Smooth muscle cell (in vitro differentiated cells): ENCODE results near the gene PRKG1. TPM values are rescaled to one million over a fixed set of nuclear protein-coding genes. Genes with fewer than 3 reads are reported as not detected.

ENCODE experiments used
- DNase-seq: peaks from one replicate; lab custom pipeline; 2025; ENCODE audit not compliant: unreplicated experiment; lab: John Stamatoyannopoulos, UW
- H2AFZ ChIP-seq: fragments of 200-600 bp; sonication (generic); 2 replicates; pipeline ENCODE4 v1.6.0; 2016; ENCODE audit warnings: antibody characterized with exemption, low read depth, mild to moderate bottlenecking
- H3F3A ChIP-seq: fragments of 200-600 bp; sonication (generic); 2 replicates; pipeline ENCODE4 v1.6.0; 2017; ENCODE audit warnings: antibody characterized with exemption, low read depth
- H3K27ac ChIP-seq: fragments of 200-600 bp; sonication (generic); 2 replicates; pipeline ENCODE4 v1.5.1; 2016; ENCODE audit warnings: low read depth, mild to moderate bottlenecking
- H3K27me3 ChIP-seq: fragments of 200-600 bp; sonication (generic); 2 replicates; pipeline ENCODE4 v1.6.1; 2016; ENCODE audit warnings: low read depth, mild to moderate bottlenecking
- H3K36me3 ChIP-seq: fragments of 200-600 bp; sonication (generic); 2 replicates; pipeline ENCODE4 v1.5.1; 2016; ENCODE audit warnings: low read depth
- H3K4me1 ChIP-seq: fragments of 200-600 bp; sonication (generic); 2 replicates; pipeline ENCODE4 v1.5.1; 2016; ENCODE audit warnings: low read depth
- H3K4me2 ChIP-seq: fragments of 200-600 bp; sonication (generic); 2 replicates; pipeline ENCODE4 v1.6.0; 2016; ENCODE audit warnings: mild to moderate bottlenecking
- H3K4me3 ChIP-seq: fragments of 200-600 bp; sonication (generic); 2 replicates; pipeline ENCODE4 v1.5.1; 2016; ENCODE audit warnings: mild to moderate bottlenecking
- H3K79me2 ChIP-seq: fragments of 200-600 bp; sonication (generic); 2 replicates; pipeline ENCODE4 v1.6.0; 2016; ENCODE audit warnings: low read depth, mild to moderate bottlenecking
- H3K9ac ChIP-seq: fragments of 200-600 bp; sonication (generic); 2 replicates; pipeline ENCODE4 v1.6.0; 2016; ENCODE audit warnings: low read depth
- H3K9me3 ChIP-seq: fragments of 200-600 bp; sonication (generic); replicated peaks from 2 replicates; pipeline ENCODE4 v1.5.1; 2016; ENCODE audit warnings: low read depth
- H4K20me1 ChIP-seq: fragments of 200-600 bp; sonication (generic); 2 replicates; pipeline ENCODE4 v1.6.0; 2016; ENCODE audit warnings: low read depth
- WGBS: methylation state at CpG from one replicate; pipeline ENCODE4 v1.1.7; 2016; ENCODE audit warnings: low lambda C conversion rate; 5-methylcytosine and 5-hydroxymethylcytosine counted together
- polyA plus RNA-seq: library from polyadenylated mRNA; unstranded; fragments of >200 nt; fragmentation: Nextera tagmentation; extraction: Ambion mirVana; gene quantifications from 2 replicates; pipeline ENCODE4 v1.2.1, GENCODE V29; 2016
- total RNA-seq: library from RNA; depleted of rRNA; stranded (reverse); fragments of >200 nt; gene quantifications from 2 replicates; pipeline ENCODE4 v1.2.3, GENCODE V29; 2014
- TF ChIP-seq, protein P1 (sequence below): fragments of 200-600 bp; sonication (generic); IDR thresholded peaks from 2 replicates; pipeline ENCODE4 v1.5.1; 2017; ENCODE audit warnings: borderline replicate concordance, mild to moderate bottlenecking, antibody characterized with exemption; ENCODE audit not compliant: insufficient read depth, poor library complexity, severe bottlenecking

PRKG1 gene
- total and polyA plus RNA-seq, 2 experiments from 2014 or later: 7.2 to 13.4 TPM

DNA sequence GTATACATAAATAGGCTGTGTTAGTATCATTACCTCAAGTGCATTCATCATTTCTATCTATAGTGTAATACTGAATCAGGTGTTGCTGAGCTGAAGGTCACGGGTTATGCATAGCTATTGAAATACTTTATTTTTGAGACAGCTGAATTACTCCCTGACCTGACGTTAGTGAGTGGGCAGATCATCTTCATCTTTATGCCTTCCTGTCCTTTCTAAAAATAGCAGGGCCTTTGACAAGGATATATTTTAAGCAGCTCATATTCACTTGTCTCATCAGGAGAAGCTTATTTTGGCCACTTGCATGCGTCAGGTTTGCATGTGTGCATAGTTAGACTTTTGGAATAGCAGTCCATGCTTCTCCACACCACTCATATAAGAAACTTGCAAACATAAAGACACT lies 1176.2 kb downstream of the PRKG1 start:
- no peak for DNase-seq
- TF ChIP-seq, protein P1, sequence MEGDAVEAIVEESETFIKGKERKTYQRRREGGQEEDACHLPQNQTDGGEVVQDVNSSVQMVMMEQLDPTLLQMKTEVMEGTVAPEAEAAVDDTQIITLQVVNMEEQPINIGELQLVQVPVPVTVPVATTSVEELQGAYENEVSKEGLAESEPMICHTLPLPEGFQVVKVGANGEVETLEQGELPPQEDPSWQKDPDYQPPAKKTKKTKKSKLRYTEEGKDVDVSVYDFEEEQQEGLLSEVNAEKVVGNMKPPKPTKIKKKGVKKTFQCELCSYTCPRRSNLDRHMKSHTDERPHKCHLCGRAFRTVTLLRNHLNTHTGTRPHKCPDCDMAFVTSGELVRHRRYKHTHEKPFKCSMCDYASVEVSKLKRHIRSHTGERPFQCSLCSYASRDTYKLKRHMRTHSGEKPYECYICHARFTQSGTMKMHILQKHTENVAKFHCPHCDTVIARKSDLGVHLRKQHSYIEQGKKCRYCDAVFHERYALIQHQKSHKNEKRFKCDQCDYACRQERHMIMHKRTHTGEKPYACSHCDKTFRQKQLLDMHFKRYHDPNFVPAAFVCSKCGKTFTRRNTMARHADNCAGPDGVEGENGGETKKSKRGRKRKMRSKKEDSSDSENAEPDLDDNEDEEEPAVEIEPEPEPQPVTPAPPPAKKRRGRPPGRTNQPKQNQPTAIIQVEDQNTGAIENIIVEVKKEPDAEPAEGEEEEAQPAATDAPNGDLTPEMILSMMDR: no peak
- Histone ChIP-seq H3K27ac (no peak overlapping the region), H4K20me1 (no peaks in the 10 kb centered on the region), H3K79me2 (no peaks in the 10 kb centered on the region), H3K9ac (no peak overlapping the region), H3F3A (no peaks in the 10 kb centered on the region), H3K4me1 (no peaks in the 10 kb centered on the region), H3K4me2 (no peak overlapping the region), H3K27me3 (no peaks in the 10 kb centered on the region), H3K9me3 (no peaks in the 10 kb centered on the region), H3K36me3 (no peaks in the 10 kb centered on the region), H2AFZ (no peak overlapping the region), H3K4me3 (no peak overlapping the region)
- WGBS: 83% methylated on average over 3 of the region's 3 CpGs

DNA sequence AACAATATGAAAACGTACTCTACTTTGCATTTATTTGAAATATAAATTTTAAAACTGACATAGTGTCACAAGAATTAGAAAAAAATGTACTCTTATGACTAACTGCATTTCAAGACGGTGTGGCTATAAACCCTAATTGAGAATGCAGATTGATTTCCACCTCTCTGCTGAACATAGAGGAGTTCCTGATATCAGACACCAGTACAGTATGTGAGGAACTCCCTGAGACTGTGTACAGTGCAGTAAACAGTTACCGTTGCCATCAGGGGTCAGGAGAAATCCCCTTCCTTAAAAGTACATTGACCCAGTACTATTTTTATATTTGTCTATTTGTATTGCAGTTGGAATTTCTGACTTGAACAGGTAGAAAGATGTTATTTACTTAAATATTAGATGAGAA lies 1178.0 kb downstream of the PRKG1 start:
- 68% methylated on average over 3 of the region's 3 CpGs for whole genome bisulfite sequencing
- H3K9me3 ChIP-seq: no peaks in the 10 kb centered on the region
- no peaks in the 10 kb centered on the region for H3K36me3 ChIP-seq
- no peak overlapping the region for H3K4me3 ChIP-seq
- no peak for DNase-seq
- H3K27me3 ChIP-seq: no peaks in the 10 kb centered on the region
- no peaks in the 10 kb centered on the region for H3K79me2 ChIP-seq
- no peaks in the 10 kb centered on the region for H3K4me1 ChIP-seq
- no peaks in the 10 kb centered on the region for H3F3A ChIP-seq
- H3K27ac ChIP-seq: no peak overlapping the region
- H3K4me2 ChIP-seq: no peak overlapping the region
- H3K9ac ChIP-seq: no peak overlapping the region
- H4K20me1 ChIP-seq: no peaks in the 10 kb centered on the region
- H2AFZ ChIP-seq: no peak overlapping the region
- TF ChIP-seq, protein P1: no peak

DNA sequence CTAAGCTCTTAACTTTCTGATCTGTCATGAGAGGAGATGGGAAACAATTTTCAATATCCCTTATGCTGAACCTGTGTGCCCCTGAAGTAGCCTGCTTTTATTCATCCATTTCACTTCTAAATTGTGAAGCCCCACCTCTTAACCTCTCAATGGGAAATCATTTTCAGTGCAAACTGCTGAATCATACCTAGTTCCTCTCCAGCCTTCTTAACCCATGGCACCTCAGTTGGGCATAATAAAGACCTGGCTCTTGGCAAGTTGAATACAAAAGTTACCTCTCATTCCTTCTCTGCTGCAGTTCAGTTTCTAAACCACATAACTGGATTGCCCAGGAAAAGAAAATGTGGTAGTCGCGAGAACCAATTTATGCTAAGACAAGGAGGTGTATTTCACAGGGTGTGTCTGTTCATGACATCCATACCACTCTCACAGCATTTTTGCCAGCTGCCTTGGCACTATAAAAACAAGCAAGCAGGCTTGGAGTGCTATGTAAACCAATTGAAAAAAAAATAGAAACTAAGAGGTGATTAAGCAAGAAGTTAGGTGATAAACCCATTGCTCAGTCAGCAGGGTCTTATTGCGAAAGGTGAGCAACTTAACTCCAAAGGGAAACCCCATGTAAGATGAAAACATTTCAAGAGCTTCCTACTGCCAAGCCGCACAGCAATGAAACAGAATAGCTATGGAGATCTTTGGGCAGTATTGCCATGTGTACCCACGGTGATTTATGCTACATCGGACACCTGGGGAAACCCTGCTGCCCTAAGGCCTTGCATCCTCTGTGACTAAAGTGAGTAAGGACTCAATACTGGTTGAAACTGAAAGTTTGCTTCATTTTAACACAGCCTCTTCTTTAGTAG lies 1182.8 kb downstream of the PRKG1 start:
- Histone ChIP-seq H3K9me3 (no peaks in the 10 kb centered on the region), H3K4me1 (no peaks in the 10 kb centered on the region), H3K4me3 (no peak overlapping the region), H2AFZ (no peak overlapping the region), H3K4me2 (no peak overlapping the region), H3K36me3 (no peaks in the 10 kb centered on the region), H4K20me1 (no peaks in the 10 kb centered on the region), H3K79me2 (no peaks in the 10 kb centered on the region), H3K27me3 (no peaks in the 10 kb centered on the region), H3F3A (no peaks in the 10 kb centered on the region), H3K9ac (no peak overlapping the region), H3K27ac (no peak overlapping the region)
- no peak for DNase-seq
- WGBS: 98% methylated on average over 5 of the region's 6 CpGs
- TF ChIP-seq, protein P1: no peak

DNA sequence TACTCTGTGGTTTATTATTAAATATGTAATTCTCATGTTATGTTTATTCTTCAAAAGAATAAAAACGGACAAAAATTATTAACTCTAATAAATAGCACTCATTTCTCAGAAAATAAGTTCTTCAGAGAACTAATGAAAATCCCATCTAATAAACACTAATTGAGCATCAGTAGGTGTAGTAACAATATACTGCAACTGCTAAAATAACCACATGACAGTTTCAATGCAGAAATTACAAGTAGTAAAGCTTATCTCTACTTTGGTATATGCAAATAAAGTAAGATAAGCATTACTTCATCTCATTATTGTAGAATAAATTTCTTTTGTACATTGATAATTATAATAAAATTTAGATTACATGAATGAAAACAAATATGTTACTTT lies 1183.4 kb downstream of the PRKG1 start:
- Histone ChIP-seq H4K20me1 (no peaks in the 10 kb centered on the region), H3K27me3 (no peaks in the 10 kb centered on the region), H3K4me3 (no peak overlapping the region), H3F3A (no peaks in the 10 kb centered on the region), H3K9me3 (no peaks in the 10 kb centered on the region), H3K9ac (no peak overlapping the region), H3K79me2 (no peaks in the 10 kb centered on the region), H3K4me1 (no peaks in the 10 kb centered on the region), H3K4me2 (no peak overlapping the region), H2AFZ (no peak overlapping the region), H3K27ac (no peak overlapping the region), H3K36me3 (no peaks in the 10 kb centered on the region)
- TF ChIP-seq, protein P1: no peak
- no peak for DNase-seq
- WGBS: 100% methylated on average over 1 of the region's 1 CpG
